SK-N-SH treated with all-trans-retinoic acid at 6 μM for 48 hours (cell line): ENCODE results near the gene KCNK4.
"Not testable (repeated sequence)": the region's sequence is repeated elsewhere in the genome, so short reads cannot be mapped to it uniquely, and the experiment has no call there.

Source experiments
- BACH2 ChIP-seq: fragments of 250-450 bp; sonication (Bioruptor Pico); IDR thresholded peaks from 2 replicates; pipeline ENCODE4 v1.9.0; 2021; ENCODE audit warnings: mild to moderate bottlenecking, borderline replicate concordance
- ESRRG ChIP-seq: fragments of 250-450 bp; sonication (Bioruptor Pico); IDR thresholded peaks from 2 replicates; pipeline ENCODE4 v1.6.1; 2021; ENCODE audit warnings: mild to moderate bottlenecking
- GLIS3 ChIP-seq: fragments of 250-450 bp; sonication (Bioruptor Pico); IDR thresholded peaks from 2 replicates; pipeline ENCODE4 v1.5.0; 2020; ENCODE audit warnings: mild to moderate bottlenecking, moderate library complexity
- ISL1 ChIP-seq: fragments of 250-450 bp; sonication (Bioruptor Pico); IDR thresholded peaks from 2 replicates; pipeline ENCODE4 v2.1.2; 2022; ENCODE audit warnings: mild to moderate bottlenecking, moderate library complexity
- ZNF70 ChIP-seq: fragments of 450-650 bp; formaldehyde crosslinking; IDR thresholded peaks from 2 replicates; pipeline ENCODE4 v1.5.0; 2020; ENCODE audit warnings: mild to moderate bottlenecking, moderate library complexity
- TF ChIP-seq, protein P1 (sequence below): fragments of 250-450 bp; sonication (Bioruptor Pico); IDR thresholded peaks from 2 replicates; pipeline ENCODE4 v1.5.1; 2020; ENCODE audit warnings: low read depth, mild to moderate bottlenecking, moderate library complexity
- TF ChIP-seq, protein P2 (sequence below): fragments of 250-450 bp; sonication (Bioruptor Pico); IDR thresholded peaks from 2 replicates; pipeline ENCODE4 v1.5.0; 2020; ENCODE audit warnings: mild to moderate bottlenecking, moderate library complexity
- TF ChIP-seq, protein P3 (sequence below): fragments of 250-450 bp; sonication (Bioruptor Pico); IDR thresholded peaks from 2 replicates; pipeline ENCODE4 v1.8.0; 2020; ENCODE audit warnings: mild to moderate bottlenecking, moderate library complexity, borderline replicate concordance

- TF ChIP-seq BACH2; ESRRG; GLIS3; ISL1 (CRISPR knock-in tag); ZNF70 (CRISPR knock-in tag): not testable (repeated sequence)
- TF ChIP-seq, protein P1, sequence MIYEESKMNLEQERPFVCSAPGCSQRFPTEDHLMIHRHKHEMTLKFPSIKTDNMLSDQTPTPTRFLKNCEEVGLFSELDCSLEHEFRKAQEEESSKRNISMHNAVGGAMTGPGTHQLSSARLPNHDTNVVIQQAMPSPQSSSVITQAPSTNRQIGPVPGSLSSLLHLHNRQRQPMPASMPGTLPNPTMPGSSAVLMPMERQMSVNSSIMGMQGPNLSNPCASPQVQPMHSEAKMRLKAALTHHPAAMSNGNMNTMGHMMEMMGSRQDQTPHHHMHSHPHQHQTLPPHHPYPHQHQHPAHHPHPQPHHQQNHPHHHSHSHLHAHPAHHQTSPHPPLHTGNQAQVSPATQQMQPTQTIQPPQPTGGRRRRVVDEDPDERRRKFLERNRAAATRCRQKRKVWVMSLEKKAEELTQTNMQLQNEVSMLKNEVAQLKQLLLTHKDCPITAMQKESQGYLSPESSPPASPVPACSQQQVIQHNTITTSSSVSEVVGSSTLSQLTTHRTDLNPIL (CRISPR knock-in tag): not testable (repeated sequence)
- TF ChIP-seq, protein P2, sequence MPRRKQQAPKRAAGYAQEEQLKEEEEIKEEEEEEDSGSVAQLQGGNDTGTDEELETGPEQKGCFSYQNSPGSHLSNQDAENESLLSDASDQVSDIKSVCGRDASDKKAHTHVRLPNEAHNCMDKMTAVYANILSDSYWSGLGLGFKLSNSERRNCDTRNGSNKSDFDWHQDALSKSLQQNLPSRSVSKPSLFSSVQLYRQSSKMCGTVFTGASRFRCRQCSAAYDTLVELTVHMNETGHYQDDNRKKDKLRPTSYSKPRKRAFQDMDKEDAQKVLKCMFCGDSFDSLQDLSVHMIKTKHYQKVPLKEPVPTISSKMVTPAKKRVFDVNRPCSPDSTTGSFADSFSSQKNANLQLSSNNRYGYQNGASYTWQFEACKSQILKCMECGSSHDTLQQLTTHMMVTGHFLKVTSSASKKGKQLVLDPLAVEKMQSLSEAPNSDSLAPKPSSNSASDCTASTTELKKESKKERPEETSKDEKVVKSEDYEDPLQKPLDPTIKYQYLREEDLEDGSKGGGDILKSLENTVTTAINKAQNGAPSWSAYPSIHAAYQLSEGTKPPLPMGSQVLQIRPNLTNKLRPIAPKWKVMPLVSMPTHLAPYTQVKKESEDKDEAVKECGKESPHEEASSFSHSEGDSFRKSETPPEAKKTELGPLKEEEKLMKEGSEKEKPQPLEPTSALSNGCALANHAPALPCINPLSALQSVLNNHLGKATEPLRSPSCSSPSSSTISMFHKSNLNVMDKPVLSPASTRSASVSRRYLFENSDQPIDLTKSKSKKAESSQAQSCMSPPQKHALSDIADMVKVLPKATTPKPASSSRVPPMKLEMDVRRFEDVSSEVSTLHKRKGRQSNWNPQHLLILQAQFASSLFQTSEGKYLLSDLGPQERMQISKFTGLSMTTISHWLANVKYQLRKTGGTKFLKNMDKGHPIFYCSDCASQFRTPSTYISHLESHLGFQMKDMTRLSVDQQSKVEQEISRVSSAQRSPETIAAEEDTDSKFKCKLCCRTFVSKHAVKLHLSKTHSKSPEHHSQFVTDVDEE (CRISPR knock-in tag): not testable (repeated sequence)
- TF ChIP-seq, protein P3, sequence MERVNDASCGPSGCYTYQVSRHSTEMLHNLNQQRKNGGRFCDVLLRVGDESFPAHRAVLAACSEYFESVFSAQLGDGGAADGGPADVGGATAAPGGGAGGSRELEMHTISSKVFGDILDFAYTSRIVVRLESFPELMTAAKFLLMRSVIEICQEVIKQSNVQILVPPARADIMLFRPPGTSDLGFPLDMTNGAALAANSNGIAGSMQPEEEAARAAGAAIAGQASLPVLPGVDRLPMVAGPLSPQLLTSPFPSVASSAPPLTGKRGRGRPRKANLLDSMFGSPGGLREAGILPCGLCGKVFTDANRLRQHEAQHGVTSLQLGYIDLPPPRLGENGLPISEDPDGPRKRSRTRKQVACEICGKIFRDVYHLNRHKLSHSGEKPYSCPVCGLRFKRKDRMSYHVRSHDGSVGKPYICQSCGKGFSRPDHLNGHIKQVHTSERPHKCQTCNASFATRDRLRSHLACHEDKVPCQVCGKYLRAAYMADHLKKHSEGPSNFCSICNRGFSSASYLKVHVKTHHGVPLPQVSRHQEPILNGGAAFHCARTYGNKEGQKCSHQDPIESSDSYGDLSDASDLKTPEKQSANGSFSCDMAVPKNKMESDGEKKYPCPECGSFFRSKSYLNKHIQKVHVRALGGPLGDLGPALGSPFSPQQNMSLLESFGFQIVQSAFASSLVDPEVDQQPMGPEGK (CRISPR knock-in tag): not testable (repeated sequence)
Measured at GRCh38 chr11:64307795-64308194, 16.7 kb downstream of the KCNK4 start.
